AML-193 (cell line): Measurements from ENCODE around the gene ZMIZ1.
A peak's percentile ranks its signal among the peaks of the same experiment; 100 is the strongest.

Experiments used
- DNase-seq, 2 experiments: peaks; one replicate each; lab custom pipeline; 2025; lab: John Stamatoyannopoulos, UW

The ZMIZ1 gene

DNA sequence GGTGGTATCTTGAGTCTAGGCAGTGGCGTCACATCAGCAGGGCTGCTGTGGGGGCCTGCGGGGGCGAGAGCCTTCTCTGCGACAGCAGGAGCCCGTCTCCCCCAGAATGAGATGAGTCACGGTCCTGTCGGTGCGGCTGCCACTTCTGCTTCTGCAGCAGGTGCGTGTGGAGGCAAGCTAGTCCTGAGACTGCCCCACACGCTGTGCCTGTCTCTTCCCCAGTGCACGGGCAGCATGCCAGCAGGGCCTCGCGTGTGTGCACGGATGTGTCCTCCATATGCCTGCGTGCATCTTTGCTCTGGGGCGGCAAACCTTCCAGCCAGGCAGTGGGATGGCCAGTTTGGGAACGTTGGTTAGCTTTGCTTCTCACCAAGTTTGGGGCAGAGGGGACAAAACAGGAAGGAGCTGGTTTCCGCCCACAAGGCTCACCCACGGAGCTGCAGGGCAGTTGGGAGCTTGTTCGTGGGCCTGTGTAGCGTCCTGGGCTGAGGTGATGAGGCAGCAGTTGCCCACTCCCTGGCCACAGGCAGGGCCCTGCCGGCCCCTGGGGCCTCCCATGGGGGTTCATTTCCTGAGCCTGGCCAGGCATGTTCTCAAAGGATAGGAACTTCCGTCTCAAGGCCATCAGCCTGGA lies 217.7 kb downstream of the ZMIZ1 start:
- peak; percentile 93 to 95 for DNase-seq

GRCh38 chr10:79287973-79288723 lies 219.4 kb downstream of the ZMIZ1 start:
- no peak for DNase-seq

DNA sequence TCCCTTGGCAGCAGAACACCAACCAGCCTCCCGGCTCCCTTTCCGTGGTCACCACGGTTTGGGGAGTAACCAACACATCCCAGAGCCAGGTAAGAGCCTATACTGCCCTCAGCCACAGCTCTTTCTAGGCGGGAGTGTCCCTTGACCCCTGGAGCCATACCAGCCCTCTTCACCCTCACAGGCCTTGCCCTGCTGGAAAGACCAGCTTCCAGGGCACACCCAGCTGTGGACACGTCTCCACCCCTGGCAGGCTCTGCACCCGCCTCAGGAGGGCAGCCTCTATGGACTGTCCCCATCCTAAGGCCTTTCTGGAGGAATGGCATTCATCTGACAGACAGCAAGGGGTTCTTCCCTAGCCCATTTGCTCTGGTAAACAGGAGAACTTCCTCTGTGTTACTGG lies 221.0 kb downstream of the ZMIZ1 start:
- DNase-seq, result no peak

DNA sequence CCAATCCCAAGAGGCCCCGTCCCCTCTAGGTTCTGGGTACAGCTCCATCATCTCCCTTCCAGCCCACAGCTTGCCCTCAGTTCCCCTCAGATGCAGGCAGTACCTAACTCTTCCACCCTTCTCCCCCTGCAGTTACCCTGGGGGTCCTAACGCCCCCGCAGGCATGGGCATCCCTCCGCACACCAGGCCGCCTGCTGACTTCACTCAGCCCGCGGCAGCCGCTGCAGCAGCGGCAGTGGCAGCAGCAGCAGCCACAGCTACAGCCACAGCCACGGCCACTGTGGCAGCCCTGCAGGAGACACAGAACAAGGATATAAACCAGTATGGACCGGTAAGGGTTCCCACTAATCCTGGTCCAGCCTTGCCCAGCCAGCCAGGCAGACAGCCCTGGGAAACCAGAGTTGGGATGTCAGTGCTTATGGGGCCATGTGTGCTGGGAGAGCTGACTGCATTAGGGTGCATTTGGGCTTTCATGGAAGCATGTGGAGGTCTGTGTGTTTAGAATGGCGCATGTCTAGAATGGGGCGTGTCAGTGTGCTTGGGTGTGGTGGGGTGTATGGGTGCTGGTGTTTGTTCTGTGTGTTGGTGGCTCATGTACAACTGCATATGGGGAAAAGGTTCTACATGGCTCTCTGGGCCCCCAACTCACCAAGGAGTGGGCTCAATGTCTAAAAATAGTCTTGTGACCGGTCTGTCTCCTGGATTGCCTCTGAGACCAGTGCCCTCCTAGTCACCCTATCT lies 223.4 kb downstream of the ZMIZ1 start:
- no peak for DNase-seq

DNA sequence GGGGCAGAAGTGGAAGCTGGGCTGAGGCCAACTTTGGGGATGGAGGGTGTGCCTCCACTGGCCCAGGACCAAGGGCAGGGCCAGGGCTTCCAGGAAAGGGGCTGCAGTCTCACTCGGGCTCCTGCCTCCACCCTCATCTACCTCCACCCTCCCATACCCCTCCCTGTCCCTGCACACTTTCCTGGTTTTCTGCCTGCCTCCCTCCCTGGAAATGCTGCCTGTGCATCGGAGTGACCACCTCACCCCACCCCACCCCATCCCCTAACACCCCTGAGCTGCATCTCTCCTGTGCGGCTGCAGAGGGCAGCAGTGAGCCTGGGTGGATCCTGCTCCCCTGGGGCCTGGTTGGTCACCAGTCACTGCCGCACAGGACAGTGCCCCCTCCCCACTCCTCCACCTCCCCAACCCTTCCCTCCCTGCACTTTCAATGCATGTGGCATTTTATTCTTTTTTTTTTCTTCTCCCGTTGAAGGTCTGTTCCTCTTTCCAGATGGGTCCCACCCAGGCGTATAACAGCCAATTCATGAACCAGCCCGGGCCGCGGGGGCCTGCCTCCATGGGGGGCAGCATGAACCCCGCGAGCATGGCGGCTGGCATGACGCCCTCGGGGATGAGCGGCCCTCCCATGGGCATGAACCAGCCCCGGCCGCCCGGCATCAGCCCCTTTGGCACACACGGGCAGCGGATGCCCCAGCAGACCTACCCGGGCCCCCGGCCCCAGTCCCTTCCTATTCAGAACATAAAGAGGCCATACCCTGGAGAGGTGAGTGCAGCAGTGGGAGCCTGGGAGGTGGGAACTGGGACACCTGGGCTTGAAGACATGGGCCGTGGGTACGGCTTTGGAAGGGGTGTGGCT lies 224.4 kb downstream of the ZMIZ1 start:
- DNase-seq, result peak; percentile 12 to 13

GRCh38 chr10:79293841-79294581 lies 225.2 kb downstream of the ZMIZ1 start:
- peak; percentile 88 to 89 for DNase-seq

- DNase-seq, result peak; percentile 58 to 64
Measured at GRCh38 chr10:79295563-79295962, 226.8 kb downstream of the ZMIZ1 start.

- DNase-seq, result no peak
Measured at GRCh38 chr10:79296431-79296830, 227.7 kb downstream of the ZMIZ1 start.

DNA sequence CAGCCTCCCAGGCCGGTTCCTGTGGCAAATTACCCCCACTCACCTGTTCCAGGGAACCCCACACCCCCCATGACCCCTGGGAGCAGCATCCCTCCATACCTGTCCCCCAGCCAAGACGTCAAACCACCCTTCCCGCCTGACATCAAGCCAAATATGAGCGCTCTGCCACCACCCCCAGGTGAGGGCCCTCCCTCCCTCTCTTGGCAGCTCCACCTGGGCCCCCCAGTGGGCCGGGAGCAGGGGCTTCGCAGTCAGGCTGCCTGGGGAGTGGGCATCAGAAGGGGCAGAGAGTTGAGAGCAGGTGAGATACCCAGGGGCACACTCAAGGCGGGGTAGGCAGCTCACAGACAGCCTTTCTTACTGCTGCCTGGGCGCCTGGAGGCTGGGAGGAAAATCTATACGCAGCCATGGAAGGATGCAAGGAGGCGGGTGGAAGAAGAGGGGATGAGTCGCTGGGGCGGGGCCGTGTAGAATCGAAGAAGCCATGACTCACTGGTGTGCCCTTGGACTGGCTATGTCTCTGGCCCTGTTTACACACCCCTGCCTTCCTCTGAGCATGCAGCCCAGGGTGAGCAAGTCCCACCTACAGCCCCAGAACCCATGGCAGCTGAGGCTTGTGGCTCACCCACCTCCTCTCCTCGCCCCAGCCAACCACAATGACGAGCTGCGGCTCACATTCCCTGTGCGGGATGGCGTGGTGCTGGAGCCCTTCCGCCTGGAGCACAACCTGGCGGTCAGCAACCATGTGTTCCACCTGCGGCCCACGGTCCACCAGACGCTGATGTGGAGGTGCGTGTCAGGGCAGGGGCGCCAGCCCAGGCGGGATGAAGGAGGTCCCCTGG lies 229.9 kb downstream of the ZMIZ1 start:
- no peak for DNase-seq

GRCh38 chr10:79299397-79300241 lies 230.9 kb downstream of the ZMIZ1 start:
- no peak for DNase-seq

DNA sequence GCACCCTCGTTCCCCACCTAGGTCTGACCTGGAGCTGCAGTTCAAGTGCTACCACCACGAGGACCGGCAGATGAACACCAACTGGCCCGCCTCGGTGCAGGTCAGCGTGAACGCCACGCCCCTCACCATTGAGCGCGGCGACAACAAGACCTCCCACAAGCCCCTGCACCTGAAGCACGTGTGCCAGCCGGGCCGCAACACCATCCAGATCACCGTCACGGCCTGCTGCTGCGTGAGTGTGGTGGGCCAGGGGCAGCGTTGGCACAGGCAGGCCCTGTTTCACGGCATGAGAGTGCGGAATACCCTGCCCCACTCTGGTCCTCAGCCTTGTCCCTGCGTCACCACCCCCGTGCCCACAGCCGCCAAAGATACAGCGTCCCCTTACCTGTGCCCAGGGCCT lies 231.9 kb downstream of the ZMIZ1 start:
- DNase-seq, result no peak

DNA sequence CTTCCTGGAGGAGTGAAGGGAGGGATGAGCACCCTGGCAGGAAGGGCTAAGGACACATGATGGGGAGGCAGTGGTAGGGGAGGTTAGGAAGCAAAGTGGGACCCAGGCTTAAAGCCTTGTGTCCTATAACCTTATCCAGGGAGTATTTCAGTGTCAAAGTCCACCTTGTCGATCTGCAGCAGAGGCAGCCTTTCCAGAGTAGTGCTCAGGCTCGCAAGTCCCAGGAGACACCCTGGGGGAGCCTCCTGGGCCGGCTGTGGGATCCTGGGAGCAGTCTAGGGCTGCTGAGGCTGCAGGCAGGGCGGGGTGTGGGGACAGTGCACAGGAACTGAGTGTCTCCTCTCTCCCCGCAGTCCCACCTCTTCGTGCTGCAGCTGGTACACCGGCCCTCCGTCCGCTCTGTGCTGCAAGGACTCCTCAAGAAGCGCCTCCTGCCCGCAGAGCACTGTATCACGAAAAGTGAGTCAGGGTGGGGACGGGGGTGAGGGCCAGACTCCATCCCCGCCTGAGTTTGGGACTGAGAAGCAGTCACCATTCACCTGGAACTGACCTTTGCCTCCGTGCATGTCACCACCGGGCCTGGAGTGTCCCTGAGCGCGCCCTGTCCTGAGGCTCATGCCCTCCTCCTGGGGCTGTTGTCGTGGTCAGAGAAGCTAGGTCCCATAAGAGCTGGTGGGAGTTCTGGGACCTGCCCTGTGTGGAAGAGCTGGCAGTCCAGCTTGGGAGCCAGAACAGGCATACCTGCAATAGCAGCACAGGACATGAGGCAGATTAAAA lies 233.2 kb downstream of the ZMIZ1 start:
- no peak for DNase-seq

DNA sequence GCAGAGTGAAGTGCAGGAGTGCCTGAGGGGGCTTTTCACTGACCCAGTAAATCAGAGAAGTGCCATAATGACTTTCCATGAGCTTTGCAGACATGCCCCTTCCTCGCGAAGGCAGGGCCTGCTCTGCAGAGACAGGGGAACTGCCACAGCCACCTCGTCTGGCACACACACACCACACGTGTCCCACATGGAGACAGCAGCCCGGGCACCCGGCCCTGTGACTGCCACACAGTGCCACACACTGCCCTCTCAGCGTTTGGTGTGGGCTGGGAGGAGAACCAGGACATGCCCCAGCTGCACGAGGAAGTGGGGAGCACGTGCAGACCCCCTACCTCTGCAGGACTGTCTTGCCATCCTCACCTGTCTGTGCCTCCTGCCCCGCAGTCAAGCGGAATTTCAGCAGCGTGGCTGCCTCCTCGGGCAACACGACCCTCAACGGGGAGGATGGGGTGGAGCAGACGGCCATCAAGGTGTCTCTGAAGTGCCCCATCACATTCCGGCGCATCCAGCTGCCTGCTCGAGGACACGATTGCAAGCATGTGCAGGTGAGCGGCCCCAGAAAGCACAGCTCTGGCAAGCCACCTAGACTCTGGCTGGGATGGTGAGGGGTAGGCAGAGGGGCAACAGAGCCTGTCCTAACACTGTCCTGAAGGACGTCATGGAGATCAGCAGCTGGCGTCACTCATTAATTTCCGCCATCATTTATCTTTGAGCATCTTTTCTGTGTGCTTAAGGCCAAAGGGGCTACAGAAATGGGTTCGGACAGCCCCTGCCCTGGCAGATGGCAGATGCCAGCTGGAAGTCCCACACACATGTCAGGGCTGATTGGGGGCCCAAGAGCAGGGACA lies 235.1 kb downstream of the ZMIZ1 start:
- DNase-seq, result no peak

GRCh38 chr10:79304479-79305087 lies 235.8 kb downstream of the ZMIZ1 start:
- DNase-seq, result no peak

- no peak for DNase-seq
Measured at GRCh38 chr10:79305515-79305914, 236.7 kb downstream of the ZMIZ1 start.

DNA sequence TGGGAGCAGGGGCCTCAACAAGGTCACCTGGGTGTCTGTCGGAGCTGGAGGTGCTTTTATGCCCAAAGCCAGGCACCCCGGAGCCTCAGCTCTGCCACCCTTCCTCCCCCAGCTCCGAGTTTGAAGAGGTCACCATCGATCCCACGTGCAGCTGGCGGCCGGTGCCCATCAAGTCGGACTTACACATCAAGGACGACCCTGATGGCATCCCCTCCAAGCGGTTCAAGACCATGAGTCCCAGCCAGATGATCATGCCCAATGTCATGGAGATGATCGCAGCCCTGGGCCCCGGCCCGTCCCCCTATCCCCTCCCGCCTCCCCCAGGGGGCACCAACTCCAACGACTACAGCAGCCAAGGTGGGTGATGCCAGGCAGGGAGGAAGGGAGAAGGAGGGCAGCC lies 237.2 kb downstream of the ZMIZ1 start:
- DNase-seq, result no peak

- no peak for DNase-seq
Measured at GRCh38 chr10:79306644-79307220, 238.0 kb downstream of the ZMIZ1 start.
